ENCODE results near the gene TMEM45A.

Gene TMEM45A

DNA sequence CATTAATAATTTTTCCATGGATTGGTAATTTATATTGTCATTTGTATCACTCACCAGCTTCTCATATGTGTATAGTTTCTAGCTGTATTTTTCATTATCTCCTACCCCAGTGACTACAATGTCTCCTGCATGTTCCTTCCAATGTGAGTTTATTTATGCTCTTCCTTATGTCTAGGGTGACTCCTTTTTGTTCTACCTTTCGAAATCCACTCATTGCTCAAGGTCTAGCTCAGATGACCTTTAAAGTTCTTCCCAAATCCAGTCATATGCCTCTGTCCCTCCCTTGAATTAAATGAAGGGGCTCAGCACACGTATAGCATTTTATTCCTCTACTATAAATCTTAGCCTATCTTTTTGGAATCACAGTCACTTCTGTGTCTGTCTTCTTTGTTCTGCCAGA is 53.0 kb downstream of the TMEM45A start:
- H3K4me3 ChIP-seq (ENCODE audit: low read depth, low read length) = no peak overlapping the region
- no peaks in the 10 kb centered on the region for H3K9me3 ChIP-seq (ENCODE audit: control insufficient read depth, low read length)
- TF ChIP-seq, protein P1, sequence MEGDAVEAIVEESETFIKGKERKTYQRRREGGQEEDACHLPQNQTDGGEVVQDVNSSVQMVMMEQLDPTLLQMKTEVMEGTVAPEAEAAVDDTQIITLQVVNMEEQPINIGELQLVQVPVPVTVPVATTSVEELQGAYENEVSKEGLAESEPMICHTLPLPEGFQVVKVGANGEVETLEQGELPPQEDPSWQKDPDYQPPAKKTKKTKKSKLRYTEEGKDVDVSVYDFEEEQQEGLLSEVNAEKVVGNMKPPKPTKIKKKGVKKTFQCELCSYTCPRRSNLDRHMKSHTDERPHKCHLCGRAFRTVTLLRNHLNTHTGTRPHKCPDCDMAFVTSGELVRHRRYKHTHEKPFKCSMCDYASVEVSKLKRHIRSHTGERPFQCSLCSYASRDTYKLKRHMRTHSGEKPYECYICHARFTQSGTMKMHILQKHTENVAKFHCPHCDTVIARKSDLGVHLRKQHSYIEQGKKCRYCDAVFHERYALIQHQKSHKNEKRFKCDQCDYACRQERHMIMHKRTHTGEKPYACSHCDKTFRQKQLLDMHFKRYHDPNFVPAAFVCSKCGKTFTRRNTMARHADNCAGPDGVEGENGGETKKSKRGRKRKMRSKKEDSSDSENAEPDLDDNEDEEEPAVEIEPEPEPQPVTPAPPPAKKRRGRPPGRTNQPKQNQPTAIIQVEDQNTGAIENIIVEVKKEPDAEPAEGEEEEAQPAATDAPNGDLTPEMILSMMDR (IDR thresholded peaks at IDR 0.05) = no peak
- H2AFZ ChIP-seq = no peak overlapping the region
- no peaks in the 10 kb centered on the region for H3K4me1 ChIP-seq
- no peaks in the 10 kb centered on the region for H3K27me3 ChIP-seq (ENCODE audit: control insufficient read depth, insufficient read depth, low read length)
- H3K4me2 ChIP-seq (ENCODE audit: low read length) = no peak overlapping the region
- H3K27ac ChIP-seq = no peak overlapping the region
- H3K9ac ChIP-seq = no peak overlapping the region
- H3K79me2 ChIP-seq = no peaks in the 10 kb centered on the region
- no peaks in the 10 kb centered on the region for H3K36me3 ChIP-seq (ENCODE audit: control insufficient read depth, insufficient read depth, low read length)

DNA sequence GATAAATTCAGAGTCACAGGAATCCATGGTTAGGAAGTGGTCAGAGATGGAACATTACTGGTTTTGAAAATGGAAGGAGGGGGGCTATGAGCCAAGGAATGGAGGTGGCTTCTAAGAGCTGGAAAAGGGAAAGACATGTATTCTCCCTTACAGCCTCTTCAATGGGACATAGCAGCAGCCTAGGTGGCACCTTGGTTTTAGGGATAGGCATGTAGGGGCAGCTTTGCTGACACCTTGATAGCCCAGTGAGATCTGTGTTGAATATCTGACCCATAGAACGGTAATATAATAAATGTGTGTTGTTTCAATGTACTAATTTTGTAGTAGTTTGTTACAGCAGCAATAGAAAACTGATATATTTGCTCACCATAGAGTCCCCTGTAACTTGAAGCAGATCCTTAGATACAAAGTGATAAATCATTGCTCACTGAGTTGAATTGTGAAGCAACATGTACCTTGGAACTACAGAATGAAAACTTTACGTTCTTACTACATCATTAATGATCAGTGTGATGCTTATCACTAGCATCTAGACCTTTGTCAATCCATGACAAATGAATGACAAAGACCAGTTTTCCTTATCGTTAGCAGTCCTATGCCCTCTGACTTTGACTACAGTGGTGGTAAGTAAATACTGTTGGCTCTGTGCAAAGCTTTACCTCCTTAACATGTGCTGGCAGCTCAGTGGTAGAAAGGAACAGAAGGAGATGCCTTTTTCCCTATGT is 53.8 kb downstream of the TMEM45A start:
- Histone ChIP-seq H3K27ac (no peak overlapping the region), H3K4me1 (no peaks in the 10 kb centered on the region), H3K4me3 (ENCODE audit: low read depth, low read length) (no peak overlapping the region)

DNA sequence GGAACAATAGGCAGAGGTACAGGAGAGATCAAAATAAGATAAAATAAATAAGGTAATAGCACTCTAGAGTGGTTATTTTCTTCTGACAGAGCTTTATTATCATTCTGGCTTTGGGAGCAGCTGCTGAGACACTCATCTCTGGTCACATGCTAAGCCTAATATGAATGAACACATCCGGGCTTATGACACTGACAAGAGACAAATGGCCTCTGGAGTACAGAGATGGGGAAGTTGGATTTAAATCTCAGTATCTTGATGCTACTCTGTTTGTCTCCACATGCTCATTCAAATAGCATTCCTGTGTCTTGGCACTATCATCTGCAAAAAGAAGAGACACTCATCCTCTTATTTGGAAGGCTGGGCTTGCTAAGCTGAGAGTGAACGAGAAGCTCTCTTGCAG is 55.6 kb downstream of the TMEM45A start:
- no peak overlapping the region for H2AFZ ChIP-seq
- H3K27me3 ChIP-seq (ENCODE audit: control insufficient read depth, insufficient read depth, low read length) = no peaks in the 10 kb centered on the region
- H3K79me2 ChIP-seq = no peaks in the 10 kb centered on the region
- no peaks in the 10 kb centered on the region for H3K9me3 ChIP-seq (ENCODE audit: control insufficient read depth, low read length)
- H3K4me3 ChIP-seq (ENCODE audit: low read depth, low read length) = no peak overlapping the region
- H3K9ac ChIP-seq = no peak overlapping the region
- H3K27ac ChIP-seq = no peak overlapping the region
- H3K4me1 ChIP-seq = no peaks in the 10 kb centered on the region
- H3K4me2 ChIP-seq (ENCODE audit: low read length) = no peak overlapping the region
- H3K36me3 ChIP-seq (ENCODE audit: control insufficient read depth, insufficient read depth, low read length) = no peaks in the 10 kb centered on the region
- TF ChIP-seq, protein P1 (IDR thresholded peaks at IDR 0.05) = no peak

More for the DNA sequence above, 53.8 kb downstream of the TMEM45A start:
- Histone ChIP-seq H3K4me2 (ENCODE audit: low read length) (no peak overlapping the region), H3K27me3 (ENCODE audit: control insufficient read depth, insufficient read depth, low read length) (no peaks in the 10 kb centered on the region), H3K36me3 (ENCODE audit: control insufficient read depth, insufficient read depth, low read length) (no peaks in the 10 kb centered on the region), H3K9ac (no peak overlapping the region), H2AFZ (no peak overlapping the region), H3K9me3 (ENCODE audit: control insufficient read depth, low read length) (no peaks in the 10 kb centered on the region), H3K79me2 (no peaks in the 10 kb centered on the region)
- TF ChIP-seq, protein P1 (IDR thresholded peaks at IDR 0.05) = no peak

DNA sequence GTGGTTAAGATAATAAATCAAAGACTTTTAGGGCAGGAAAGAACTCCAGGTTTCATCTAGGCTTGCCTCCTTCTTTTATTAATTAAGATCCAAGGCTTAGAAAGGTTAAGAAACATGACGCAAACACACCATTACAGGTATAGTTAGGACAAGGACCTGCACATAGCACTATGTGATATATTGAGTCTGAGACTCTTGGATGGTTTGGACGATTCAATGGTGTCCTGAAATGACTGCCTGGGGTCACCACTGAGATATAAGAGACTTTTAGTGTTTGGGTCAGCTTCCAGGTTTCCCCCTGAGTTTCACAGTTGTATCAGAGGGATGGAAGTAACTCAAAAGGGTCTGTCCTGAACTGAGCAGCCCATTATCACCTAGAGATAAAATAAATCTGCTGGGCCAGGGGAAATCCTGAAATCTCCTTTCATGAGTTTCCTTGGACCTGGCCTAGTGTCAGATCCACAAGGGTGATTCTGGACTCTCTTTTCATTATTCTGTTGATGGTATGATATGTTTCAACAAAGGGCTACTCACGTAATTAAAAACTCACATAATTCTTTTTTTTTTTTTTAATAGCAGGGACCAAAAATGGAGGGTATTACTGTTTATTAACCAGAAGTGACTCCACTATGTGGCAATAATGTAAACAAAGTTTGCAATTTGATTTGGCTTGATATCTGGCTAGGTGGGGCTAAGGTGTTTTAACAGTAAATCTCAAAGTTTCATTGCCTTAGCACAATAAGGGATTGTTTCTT is 61.4 kb downstream of the TMEM45A start:
- Histone ChIP-seq H2AFZ (no peak overlapping the region), H3K27ac (no peak overlapping the region)

More for the DNA sequence above, 61.4 kb downstream of the TMEM45A start:
- H3K36me3 ChIP-seq (ENCODE audit: control insufficient read depth, insufficient read depth, low read length) = no peaks in the 10 kb centered on the region
- no peaks in the 10 kb centered on the region for H3K27me3 ChIP-seq (ENCODE audit: control insufficient read depth, insufficient read depth, low read length)
- H3K9me3 ChIP-seq (ENCODE audit: control insufficient read depth, low read length) = no peaks in the 10 kb centered on the region
- H3K4me1 ChIP-seq = no peaks in the 10 kb centered on the region
- H3K4me2 ChIP-seq (ENCODE audit: low read length) = no peak overlapping the region
- TF ChIP-seq, protein P1 (IDR thresholded peaks at IDR 0.05) = no peak
- no peak overlapping the region for H3K4me3 ChIP-seq (ENCODE audit: low read depth, low read length)
- H3K79me2 ChIP-seq = no peaks in the 10 kb centered on the region
- H3K9ac ChIP-seq = no peak overlapping the region

Data from parathyroid adenoma (tissue), 2 donors.